C4-2B (cell line): ENCODE data around the gene CDK5RAP3.

Experiments used
- H3K27ac ChIP-seq: fragments of 450-650 bp; 2 replicates; pipeline ENCODE4 v1.5.1; 2017
- CTCF ChIP-seq: fragments of 450-650 bp; conservative IDR thresholded peaks from 2 replicates; pipeline ENCODE4 v1.5.1; 2017; ENCODE audit warnings: mild to moderate bottlenecking
- ZFX ChIP-seq: fragments of 450-650 bp; IDR thresholded peaks from 2 replicates; pipeline ENCODE4 v1.6.1; 2017

Gene CDK5RAP3

DNA sequence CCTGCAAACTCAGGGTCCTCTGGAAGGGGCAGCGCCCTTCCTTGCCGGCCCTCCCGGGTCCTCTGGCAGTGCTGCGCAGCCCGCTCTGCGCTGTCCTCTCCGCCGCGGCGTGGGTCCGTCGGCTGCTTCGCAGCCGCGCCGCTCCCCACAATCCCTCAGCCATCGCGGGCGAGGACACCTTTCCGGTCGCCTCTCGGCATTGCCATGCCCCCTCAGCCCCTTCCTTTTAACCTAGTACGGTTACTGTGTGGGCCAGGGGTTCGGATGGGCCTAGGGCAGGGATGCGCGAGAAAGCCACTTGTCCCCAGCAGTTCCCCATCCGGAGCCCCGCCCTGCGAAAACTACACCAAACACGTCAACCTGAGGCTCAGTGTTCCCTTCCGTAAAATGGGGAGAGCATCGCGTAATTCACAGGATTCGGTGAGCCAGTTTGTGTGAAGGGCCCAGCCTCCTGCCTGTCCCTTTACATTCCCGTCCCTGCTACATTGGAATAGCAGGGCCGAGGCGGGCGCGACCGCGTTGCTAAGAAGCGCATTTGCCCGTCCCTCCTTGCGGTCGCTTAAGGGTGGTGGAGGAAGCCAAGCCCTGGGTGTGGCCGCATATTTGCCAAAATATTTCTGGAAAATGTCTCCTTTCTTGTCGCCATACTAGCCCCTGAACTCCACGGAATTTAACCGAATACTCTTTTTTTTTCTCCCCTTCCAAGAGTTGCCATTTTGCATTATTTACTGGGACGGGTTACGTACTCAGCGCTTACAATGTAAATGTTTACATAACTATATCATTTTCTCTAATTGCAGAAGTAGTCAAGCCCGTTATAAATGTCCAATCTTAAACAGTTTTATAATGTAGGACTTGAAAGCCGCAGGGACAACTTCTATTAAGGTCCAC lies 53.5 kb downstream of the CDK5RAP3 start:
- peak overlapping the region; percentile 58 for H3K27ac ChIP-seq
- peak; percentile 44; the same call in 1 of the 2 replicates for TF ChIP-seq ZFX
- no peak for TF ChIP-seq CTCF

DNA sequence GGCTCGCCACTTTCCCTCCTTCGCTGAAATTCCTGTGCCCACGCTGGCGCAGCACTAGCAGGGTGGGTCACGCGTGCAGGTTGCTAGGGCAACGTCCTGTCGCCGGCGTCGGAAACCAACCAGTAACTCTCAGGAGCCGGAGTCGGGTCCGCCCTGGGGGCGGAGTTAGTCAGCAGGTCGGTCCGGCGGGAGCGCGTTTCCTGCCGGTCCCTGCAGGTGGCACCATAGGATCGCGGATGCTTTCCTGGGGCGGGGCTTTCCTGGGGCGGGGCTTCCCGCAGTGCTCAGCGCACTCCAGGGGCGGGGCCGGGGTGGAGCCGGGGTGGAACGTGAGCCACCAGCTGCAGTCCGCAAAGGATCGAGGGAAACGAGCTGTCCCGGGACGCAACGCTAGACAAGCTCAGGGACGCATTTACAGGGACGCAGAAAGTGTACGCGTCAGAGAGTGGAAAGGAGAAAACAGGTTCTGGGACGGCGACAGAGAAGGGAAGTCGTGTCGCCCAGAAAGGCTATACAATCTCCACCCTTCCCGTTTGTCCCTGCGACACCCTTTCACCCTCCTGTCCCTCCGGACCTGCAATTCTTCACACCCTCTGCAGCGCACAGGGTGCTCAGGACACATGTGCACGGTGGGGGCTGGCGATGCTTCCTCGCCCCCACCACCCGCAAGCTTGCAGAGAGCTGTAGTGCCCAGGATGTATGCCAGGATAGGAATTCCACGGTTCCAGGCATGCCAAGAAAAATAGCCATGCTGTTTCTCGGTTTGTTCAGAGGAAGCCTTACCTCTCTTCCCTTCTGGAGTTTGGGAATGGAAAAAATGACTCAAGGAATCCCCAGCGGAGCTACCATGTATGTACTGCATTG lies 54.4 kb downstream of the CDK5RAP3 start:
- peak; percentile 94 for TF ChIP-seq CTCF
- TF ChIP-seq ZFX = no peak
- peak overlapping the region; percentile 54 for H3K27ac ChIP-seq

- H3K27ac ChIP-seq = peak overlapping the region; percentile 54
- TF ChIP-seq CTCF (no peak), ZFX (no peak)
These were observed 55.1 kb downstream of the CDK5RAP3 start for GRCh38 chr17:48025904-48026501.

DNA sequence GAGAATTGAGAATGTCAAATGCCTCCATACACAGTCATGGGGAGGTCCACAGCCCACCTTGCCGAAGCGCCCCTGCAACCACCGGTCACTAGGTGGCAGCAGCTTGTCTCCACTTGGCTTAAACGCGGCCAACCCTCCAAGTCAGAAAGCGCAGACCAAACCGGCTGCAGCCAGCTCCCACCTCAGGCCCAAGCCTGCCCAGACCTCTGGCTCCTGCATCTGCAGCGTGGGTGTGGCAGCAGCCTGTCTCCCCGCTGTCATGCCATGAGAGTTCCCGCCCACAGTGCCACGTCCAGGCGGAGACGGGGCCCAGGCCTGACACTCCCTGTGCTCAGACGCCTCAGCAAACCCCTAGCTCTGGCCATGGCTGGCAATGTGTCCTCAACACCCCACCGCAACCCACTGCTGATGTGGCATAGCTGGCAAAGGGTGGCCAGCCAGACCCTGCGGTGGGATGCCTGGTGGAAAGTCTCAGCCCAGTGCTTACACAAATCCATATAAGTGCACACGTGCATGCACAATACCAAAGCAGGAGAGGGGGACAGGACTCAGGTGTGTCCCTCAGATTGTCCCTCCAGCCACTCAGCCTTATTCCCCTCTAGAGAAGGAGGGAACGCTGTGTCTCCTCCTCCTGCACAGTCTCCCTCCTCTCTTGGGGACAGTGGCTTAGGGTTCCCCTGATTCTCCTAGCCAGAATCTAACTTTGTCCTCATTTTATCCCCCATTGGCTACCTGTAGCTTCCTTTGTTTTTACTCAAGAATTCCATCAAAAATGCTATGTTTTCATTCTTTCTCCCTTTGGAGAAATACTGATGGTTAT lies 55.8 kb downstream of the CDK5RAP3 start:
- H3K27ac ChIP-seq = peak overlapping the region; percentile 54; the same call in 1 of the 2 replicates
- no peak for TF ChIP-seq ZFX
- peak; percentile 93 for TF ChIP-seq CTCF

DNA sequence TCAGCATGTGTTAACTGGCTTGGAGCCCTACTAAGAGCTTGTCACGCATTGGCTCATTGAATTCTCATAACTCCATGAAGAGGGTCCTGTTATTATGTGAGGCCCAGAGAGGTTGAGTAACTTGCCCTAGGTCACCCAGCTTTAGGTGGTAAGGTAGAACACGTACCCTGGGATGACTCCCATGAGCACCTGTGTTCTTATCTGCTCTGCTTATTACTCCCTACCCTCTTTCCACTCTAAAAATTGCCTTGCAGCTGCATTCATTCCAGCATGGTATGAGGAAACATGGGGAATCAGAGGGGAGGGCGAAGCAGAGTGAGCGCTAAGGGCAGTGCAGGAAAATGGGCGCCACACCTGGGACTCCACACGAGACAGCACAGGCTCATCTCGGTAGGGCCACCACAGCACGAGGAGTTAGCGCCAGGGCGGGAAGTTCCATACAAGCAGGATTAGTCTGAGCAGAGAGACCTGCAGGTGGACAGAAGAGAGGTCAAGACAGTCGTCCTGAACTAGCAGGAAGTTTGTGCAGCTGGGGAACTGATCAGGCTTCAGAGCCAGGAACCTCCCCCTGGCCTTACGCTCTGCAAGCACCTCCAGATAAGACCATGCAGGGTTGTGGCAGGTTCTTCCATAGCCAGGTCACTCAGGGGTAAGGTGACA lies 56.5 kb downstream of the CDK5RAP3 start:
- TF ChIP-seq ZFX (no peak), CTCF (no peak)
- H3K27ac ChIP-seq = no peak overlapping the region

- TF ChIP-seq ZFX = no peak
- no peak for TF ChIP-seq CTCF
- no peak overlapping the region for H3K27ac ChIP-seq
These were observed 57.8 kb downstream of the CDK5RAP3 start for GRCh38 chr17:48028736-48029135.
